ENCODE data around the gene RELT.

The RELT gene

DNA sequence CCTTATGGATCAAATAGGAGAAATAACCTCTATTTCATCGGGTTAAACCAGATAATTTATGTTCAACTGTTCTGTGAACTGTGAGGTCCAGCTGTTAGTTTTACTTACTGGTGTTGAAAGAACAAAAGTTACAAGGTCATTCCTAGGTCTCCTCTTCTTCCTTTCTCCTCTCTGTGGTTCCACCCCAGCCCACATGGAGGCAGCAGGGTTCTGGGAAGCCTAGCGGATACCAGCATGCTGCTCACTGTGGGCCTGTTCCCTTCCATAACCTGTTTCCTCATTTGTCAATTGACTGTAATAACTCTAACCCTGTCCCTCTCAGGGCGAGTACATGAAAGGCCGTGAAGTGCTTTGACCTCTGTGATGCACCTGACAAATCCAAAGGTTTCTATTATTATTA lies 27.8 kb downstream of the RELT start:
- Histone ChIP-seq H3K27ac (ENCODE audit: low read depth, low read length) (no peak overlapping the region), H3K79me2 (ENCODE audit: control insufficient read depth, low read length) (no peaks in the 10 kb centered on the region), H3F3A (ENCODE audit: control insufficient read depth, insufficient read depth) (peaks cover 4% of the 10 kb centered on the region; the same call in 1 of the 2 replicates), H3K9me3 (ENCODE audit: control insufficient read depth, insufficient read depth, low read length) (no peaks in the 10 kb centered on the region), H3K36me3 (ENCODE audit: control insufficient read depth, low read length) (peaks cover 30% of the 10 kb centered on the region), H3K4me2 (ENCODE audit: low read length) (no peak overlapping the region), H3K4me1 (ENCODE audit: control insufficient read depth, low read length) (no peaks in the 10 kb centered on the region), H3K4me3 (ENCODE audit: low read length) (no peak overlapping the region), H3K27me3 (ENCODE audit: control insufficient read depth, low read length) (no peaks in the 10 kb centered on the region), H3K9me2 (replicated peaks; ENCODE audit: control insufficient read depth, low read length) (no peaks in the 10 kb centered on the region), H4K20me1 (ENCODE audit: control insufficient read depth, insufficient read depth, low read depth, low read length) (no peaks in the 10 kb centered on the region)
- TF ChIP-seq, protein P1, sequence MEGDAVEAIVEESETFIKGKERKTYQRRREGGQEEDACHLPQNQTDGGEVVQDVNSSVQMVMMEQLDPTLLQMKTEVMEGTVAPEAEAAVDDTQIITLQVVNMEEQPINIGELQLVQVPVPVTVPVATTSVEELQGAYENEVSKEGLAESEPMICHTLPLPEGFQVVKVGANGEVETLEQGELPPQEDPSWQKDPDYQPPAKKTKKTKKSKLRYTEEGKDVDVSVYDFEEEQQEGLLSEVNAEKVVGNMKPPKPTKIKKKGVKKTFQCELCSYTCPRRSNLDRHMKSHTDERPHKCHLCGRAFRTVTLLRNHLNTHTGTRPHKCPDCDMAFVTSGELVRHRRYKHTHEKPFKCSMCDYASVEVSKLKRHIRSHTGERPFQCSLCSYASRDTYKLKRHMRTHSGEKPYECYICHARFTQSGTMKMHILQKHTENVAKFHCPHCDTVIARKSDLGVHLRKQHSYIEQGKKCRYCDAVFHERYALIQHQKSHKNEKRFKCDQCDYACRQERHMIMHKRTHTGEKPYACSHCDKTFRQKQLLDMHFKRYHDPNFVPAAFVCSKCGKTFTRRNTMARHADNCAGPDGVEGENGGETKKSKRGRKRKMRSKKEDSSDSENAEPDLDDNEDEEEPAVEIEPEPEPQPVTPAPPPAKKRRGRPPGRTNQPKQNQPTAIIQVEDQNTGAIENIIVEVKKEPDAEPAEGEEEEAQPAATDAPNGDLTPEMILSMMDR (IDR thresholded peaks at IDR 0.05; ENCODE audit: low read depth, low read length, poor library complexity, severe bottlenecking) = no peak
- no peak for TF ChIP-seq EZH2phosphoT487 (IDR thresholded peaks at IDR 0.05; ENCODE audit: borderline replicate concordance, low read length)

DNA sequence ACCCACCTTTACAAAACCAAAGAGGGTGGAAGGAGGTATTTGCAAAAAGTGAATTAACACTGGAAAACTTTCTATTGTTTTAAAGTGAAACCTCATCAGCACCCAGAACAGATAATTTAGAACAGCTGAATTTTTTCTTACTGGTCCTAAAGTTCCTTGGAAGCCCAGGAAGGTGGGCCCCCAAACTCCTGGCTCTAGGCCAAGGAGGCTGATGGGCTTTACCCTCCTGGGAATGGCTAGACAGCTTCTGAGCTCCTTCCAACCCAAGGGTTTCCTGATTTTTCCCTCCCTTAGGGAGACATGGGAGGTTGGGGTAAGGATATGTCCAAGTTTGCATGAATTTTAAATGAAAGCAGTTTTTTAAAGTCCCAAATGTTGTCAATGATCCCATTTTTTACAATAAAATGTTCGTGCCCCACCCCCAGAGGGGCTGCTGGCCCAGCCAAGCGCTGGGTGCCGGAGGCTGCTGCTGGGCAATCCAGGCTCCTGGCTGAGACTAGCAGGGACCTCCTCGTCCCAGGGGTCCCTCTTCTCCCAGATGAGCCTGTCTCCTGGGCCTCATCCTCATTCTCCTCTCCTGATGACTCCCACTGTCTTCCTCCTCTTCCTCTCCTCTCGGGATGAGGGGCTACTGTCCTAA lies 28.4 kb downstream of the RELT start:
- Histone ChIP-seq H3K4me3 (ENCODE audit: low read length) (no peak overlapping the region), H3K4me1 (ENCODE audit: control insufficient read depth, low read length) (no peaks in the 10 kb centered on the region), H3K9me3 (ENCODE audit: control insufficient read depth, insufficient read depth, low read length) (no peaks in the 10 kb centered on the region), H3F3A (ENCODE audit: control insufficient read depth, insufficient read depth) (no peaks in the 10 kb centered on the region; the same call in 1 of the 2 replicates), H3K36me3 (ENCODE audit: control insufficient read depth, low read length) (peaks cover 32% of the 10 kb centered on the region), H3K79me2 (ENCODE audit: control insufficient read depth, low read length) (no peaks in the 10 kb centered on the region), H3K27me3 (ENCODE audit: control insufficient read depth, low read length) (no peaks in the 10 kb centered on the region), H3K9me2 (replicated peaks; ENCODE audit: control insufficient read depth, low read length) (no peaks in the 10 kb centered on the region), H3K27ac (ENCODE audit: low read depth, low read length) (no peak overlapping the region), H3K4me2 (ENCODE audit: low read length) (no peak overlapping the region), H4K20me1 (ENCODE audit: control insufficient read depth, insufficient read depth, low read depth, low read length) (no peaks in the 10 kb centered on the region)
- no peak for TF ChIP-seq EZH2phosphoT487 (IDR thresholded peaks at IDR 0.05; ENCODE audit: borderline replicate concordance, low read length)
- TF ChIP-seq, protein P1 (IDR thresholded peaks at IDR 0.05; ENCODE audit: low read depth, low read length, poor library complexity, severe bottlenecking) = no peak

DNA sequence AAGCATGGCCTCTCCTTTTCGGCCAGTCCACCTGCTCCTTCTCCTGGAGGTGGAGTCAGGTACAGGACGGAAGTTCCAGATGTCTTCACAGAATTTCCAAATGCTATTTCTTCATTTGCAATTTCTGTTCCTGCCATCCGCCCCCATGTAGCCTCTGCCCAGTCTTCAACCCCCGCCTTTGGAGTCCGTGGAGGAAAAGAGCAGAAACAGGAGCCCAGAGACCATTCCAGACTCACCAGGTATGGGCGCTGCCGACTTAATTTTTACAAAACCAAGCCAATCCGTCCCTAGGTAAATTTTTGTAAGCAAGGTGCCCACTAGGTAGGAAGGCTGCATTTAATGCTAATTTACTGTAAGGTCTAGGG lies 28.9 kb downstream of the RELT start:
- Histone ChIP-seq H3F3A (ENCODE audit: control insufficient read depth, insufficient read depth) (no peaks in the 10 kb centered on the region; the same call in 1 of the 2 replicates), H3K27ac (ENCODE audit: low read depth, low read length) (no peak overlapping the region), H3K79me2 (ENCODE audit: control insufficient read depth, low read length) (no peaks in the 10 kb centered on the region), H3K4me2 (ENCODE audit: low read length) (no peak overlapping the region), H3K9me3 (ENCODE audit: control insufficient read depth, insufficient read depth, low read length) (no peaks in the 10 kb centered on the region), H3K4me1 (ENCODE audit: control insufficient read depth, low read length) (no peaks in the 10 kb centered on the region), H4K20me1 (ENCODE audit: control insufficient read depth, insufficient read depth, low read depth, low read length) (no peaks in the 10 kb centered on the region), H3K36me3 (ENCODE audit: control insufficient read depth, low read length) (peaks cover 35% of the 10 kb centered on the region), H3K27me3 (ENCODE audit: control insufficient read depth, low read length) (no peaks in the 10 kb centered on the region), H3K9me2 (replicated peaks; ENCODE audit: control insufficient read depth, low read length) (no peaks in the 10 kb centered on the region), H3K4me3 (ENCODE audit: low read length) (no peak overlapping the region)
- TF ChIP-seq, protein P1 (IDR thresholded peaks at IDR 0.05; ENCODE audit: low read depth, low read length, poor library complexity, severe bottlenecking) = no peak
- TF ChIP-seq EZH2phosphoT487 (IDR thresholded peaks at IDR 0.05; ENCODE audit: borderline replicate concordance, low read length) = no peak

Data from DOHH2 (cell line).